ENCODE data around the gene ZNF830.

- TF ChIP-seq CTCF (conservative IDR thresholded peaks at IDR 0.05), result no peak
- no peak for TF ChIP-seq EZH2 (IDR thresholded peaks at IDR 0.05; ENCODE audit: low read depth)
These were observed 38.1 kb downstream of the ZNF830 start for GRCh38 chr17:34999456-34999855.
